Parathyroid adenoma (tissue), 2 donors: Measurements from ENCODE around the gene MYO1D.

Experiments used
- H2AFZ ChIP-seq: fragments of 300-600 bp; sonication (generic); one replicate; pipeline ENCODE4 v1.7.0; 2017; ENCODE audit warnings: antibody characterized with exemption, mild to moderate bottlenecking
- H3K27ac ChIP-seq: fragments of 300-600 bp; sonication (generic); one replicate; pipeline ENCODE4 v1.7.0; 2017
- H3K27me3 ChIP-seq: fragments of 300-600 bp; sonication (generic); one replicate; pipeline ENCODE4 v1.7.0; 2017; ENCODE audit warnings: low read length; ENCODE audit not compliant: control insufficient read depth, insufficient read depth
- H3K36me3 ChIP-seq: fragments of 300-600 bp; sonication (generic); one replicate; pipeline ENCODE4 v1.7.0; 2017; ENCODE audit warnings: low read length; ENCODE audit not compliant: control insufficient read depth, insufficient read depth
- H3K4me1 ChIP-seq: fragments of 300-600 bp; sonication (generic); one replicate; pipeline ENCODE4 v1.7.0; 2017; ENCODE audit warnings: control low read depth
- H3K4me2 ChIP-seq: fragments of 300-600 bp; sonication (generic); one replicate; pipeline ENCODE4 v1.7.0; 2017; ENCODE audit warnings: low read length
- H3K4me3 ChIP-seq: fragments of 300-600 bp; sonication (generic); one replicate; pipeline ENCODE4 v1.7.0; 2017; ENCODE audit warnings: low read depth, low read length
- H3K79me2 ChIP-seq: fragments of 300-600 bp; sonication (generic); one replicate; pipeline ENCODE4 v1.7.0; 2017; ENCODE audit warnings: control low read depth
- H3K9ac ChIP-seq: fragments of 300-600 bp; sonication (generic); one replicate; pipeline ENCODE4 v1.7.0; 2017; ENCODE audit warnings: mild to moderate bottlenecking
- H3K9me3 ChIP-seq: fragments of 300-600 bp; sonication (generic); one replicate; pipeline ENCODE4 v1.7.0; 2017; ENCODE audit warnings: low read length; ENCODE audit not compliant: control insufficient read depth
- TF ChIP-seq, protein P1 (sequence below): fragments of 300-600 bp; sonication (generic); IDR thresholded peaks from one replicate; pipeline ENCODE4 v1.7.0; 2017; ENCODE audit warnings: antibody characterized with exemption, mild to moderate bottlenecking
- donor health status: primary hyperparathyroidism.

The MYO1D gene

DNA sequence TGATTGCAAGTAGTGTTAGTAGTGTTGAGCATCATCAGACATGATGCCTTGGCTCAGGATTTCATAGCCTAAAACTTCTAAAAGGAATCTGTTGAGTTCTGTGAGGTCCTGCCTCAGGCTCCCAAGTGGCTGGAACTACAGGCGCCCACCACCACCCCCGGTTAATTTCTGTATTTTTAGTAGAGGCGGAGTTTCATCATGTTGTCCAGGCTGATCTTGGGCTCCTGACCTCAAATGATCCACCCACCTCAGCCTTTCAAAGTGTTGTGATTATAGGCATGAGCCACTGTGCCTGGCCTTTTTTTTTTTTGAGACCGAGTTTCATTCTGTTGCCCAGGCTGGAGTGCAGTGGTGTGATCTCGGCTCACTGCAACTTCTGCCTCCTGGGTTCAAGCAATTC, 427.0 kb downstream of the MYO1D start:
- H3K36me3 ChIP-seq: no peaks in the 10 kb centered on the region
- H2AFZ ChIP-seq: no peak overlapping the region
- TF ChIP-seq, protein P1, sequence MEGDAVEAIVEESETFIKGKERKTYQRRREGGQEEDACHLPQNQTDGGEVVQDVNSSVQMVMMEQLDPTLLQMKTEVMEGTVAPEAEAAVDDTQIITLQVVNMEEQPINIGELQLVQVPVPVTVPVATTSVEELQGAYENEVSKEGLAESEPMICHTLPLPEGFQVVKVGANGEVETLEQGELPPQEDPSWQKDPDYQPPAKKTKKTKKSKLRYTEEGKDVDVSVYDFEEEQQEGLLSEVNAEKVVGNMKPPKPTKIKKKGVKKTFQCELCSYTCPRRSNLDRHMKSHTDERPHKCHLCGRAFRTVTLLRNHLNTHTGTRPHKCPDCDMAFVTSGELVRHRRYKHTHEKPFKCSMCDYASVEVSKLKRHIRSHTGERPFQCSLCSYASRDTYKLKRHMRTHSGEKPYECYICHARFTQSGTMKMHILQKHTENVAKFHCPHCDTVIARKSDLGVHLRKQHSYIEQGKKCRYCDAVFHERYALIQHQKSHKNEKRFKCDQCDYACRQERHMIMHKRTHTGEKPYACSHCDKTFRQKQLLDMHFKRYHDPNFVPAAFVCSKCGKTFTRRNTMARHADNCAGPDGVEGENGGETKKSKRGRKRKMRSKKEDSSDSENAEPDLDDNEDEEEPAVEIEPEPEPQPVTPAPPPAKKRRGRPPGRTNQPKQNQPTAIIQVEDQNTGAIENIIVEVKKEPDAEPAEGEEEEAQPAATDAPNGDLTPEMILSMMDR: no peak
- no peaks in the 10 kb centered on the region for H3K27me3 ChIP-seq
- peaks cover 13% of the 10 kb centered on the region for H3K4me1 ChIP-seq
- no peak overlapping the region for H3K27ac ChIP-seq
- no peak overlapping the region for H3K4me3 ChIP-seq
- no peak overlapping the region for H3K4me2 ChIP-seq
- no peak overlapping the region for H3K9ac ChIP-seq
- H3K79me2 ChIP-seq: peaks cover 45% of the 10 kb centered on the region
- H3K9me3 ChIP-seq: no peaks in the 10 kb centered on the region

DNA sequence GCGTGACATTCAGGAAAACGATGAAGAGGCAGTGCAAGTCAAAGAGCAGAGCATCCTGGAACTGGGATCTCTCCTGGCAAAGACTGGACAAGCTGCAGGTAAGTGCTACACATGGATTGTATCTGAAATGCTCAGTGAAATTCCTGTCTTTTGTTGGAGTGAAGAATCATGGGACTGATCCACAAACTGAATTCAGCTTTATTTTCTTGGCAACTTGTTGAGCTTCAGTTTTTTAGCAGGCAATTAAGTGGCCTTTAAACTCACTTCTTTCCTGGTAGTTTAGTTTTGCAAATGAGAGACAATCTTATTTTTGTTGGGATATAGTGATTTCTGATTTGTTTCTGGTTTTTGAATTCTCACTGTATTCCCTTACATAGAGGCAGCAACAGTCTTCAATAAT, 430.0 kb downstream of the MYO1D start:
- no peaks in the 10 kb centered on the region for H3K36me3 ChIP-seq
- H3K4me2 ChIP-seq: no peak overlapping the region
- peaks cover 35% of the 10 kb centered on the region for H3K79me2 ChIP-seq
- no peaks in the 10 kb centered on the region for H3K27me3 ChIP-seq
- H3K4me3 ChIP-seq: no peak overlapping the region
- TF ChIP-seq, protein P1: no peak
- no peak overlapping the region for H2AFZ ChIP-seq
- no peaks in the 10 kb centered on the region for H3K9me3 ChIP-seq
- no peak overlapping the region for H3K9ac ChIP-seq
- peaks cover 13% of the 10 kb centered on the region for H3K4me1 ChIP-seq
- H3K27ac ChIP-seq: no peak overlapping the region

DNA sequence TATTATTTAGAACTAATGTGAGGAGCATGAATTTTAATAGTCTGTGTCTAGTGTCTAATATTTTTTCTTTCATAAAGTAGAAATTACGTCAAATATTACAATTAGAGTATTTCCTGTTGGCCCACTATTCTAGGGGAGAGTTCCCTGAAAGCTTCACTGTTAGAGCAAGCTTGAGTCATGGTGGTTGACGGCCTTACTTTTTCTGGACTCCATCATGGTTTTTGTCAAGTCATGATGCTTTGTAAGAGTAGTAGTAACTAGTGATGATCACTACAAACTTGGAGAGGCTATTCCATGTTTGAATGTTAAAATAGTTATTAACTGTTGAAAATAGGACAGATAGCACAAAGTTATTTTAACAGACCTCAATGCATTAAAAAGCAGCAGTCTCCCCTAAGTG, 431.0 kb downstream of the MYO1D start:
- peaks cover 13% of the 10 kb centered on the region for H3K4me1 ChIP-seq
- TF ChIP-seq, protein P1: no peak
- H3K9ac ChIP-seq: no peak overlapping the region
- no peaks in the 10 kb centered on the region for H3K27me3 ChIP-seq
- peak overlapping the region; percentile 27 for H3K4me2 ChIP-seq
- H2AFZ ChIP-seq: no peak overlapping the region
- H3K79me2 ChIP-seq: peaks cover 30% of the 10 kb centered on the region
- no peak overlapping the region for H3K27ac ChIP-seq
- no peaks in the 10 kb centered on the region for H3K36me3 ChIP-seq
- no peaks in the 10 kb centered on the region for H3K9me3 ChIP-seq
- no peak overlapping the region for H3K4me3 ChIP-seq

DNA sequence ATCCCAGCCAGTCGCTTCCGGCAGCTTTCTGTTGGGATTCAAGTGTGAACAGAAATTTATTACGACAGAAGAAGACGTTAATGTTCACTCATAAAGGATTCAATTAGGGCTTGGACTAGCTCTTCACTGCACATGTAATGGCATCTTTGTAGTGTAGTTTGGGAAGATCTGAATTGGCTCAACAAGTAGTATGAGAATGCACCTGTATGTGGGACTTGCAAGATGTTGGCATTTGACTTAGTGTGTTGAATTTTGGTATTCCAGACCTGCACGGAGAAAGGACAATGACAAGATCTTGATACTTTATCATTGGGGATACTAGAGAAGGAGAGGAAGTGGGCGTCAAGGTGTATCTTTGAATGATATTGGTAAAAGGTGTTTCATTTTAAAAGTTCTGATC, 431.4 kb downstream of the MYO1D start:
- Histone ChIP-seq H3K9ac (no peak overlapping the region), H3K4me1 (peaks cover 13% of the 10 kb centered on the region)
- TF ChIP-seq, protein P1: no peak

DNA sequence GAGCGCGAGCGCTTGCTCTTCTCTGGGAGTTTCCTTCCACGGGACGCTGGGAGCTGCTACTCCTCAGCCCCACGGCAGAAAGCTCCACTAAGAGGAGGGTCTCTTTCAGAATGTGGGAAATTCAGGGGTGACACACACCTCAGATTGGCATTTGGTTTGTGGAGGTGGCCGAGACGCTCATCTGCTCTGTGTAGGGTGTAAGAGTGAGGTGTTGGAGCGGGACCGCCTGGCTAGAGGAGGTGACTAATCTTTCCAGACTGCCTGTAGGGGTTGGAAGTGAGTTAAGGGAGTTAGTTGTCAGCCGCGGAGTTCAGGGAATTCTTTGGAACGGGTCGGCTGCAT, 431.9 kb downstream of the MYO1D start:
- H3K4me1 ChIP-seq: peaks cover 13% of the 10 kb centered on the region
- H3K9me3 ChIP-seq: no peaks in the 10 kb centered on the region
- peak overlapping the region; percentile 80 for H3K9ac ChIP-seq
- H3K4me2 ChIP-seq: peak overlapping the region; percentile 89
- no peaks in the 10 kb centered on the region for H3K27me3 ChIP-seq
- TF ChIP-seq, protein P1: no peak
- H3K4me3 ChIP-seq: peak overlapping the region; percentile 81
- H3K79me2 ChIP-seq: peaks cover 23% of the 10 kb centered on the region
- H2AFZ ChIP-seq: peak overlapping the region; percentile 93
- H3K27ac ChIP-seq: peak overlapping the region; percentile 63
- H3K36me3 ChIP-seq: no peaks in the 10 kb centered on the region

More for the DNA sequence above, 431.4 kb downstream of the MYO1D start:
- Histone ChIP-seq H3K4me3 (peak overlapping the region; percentile 81), H3K27ac (no peak overlapping the region), H3K9me3 (no peaks in the 10 kb centered on the region), H2AFZ (peak overlapping the region; percentile 93), H3K36me3 (no peaks in the 10 kb centered on the region), H3K79me2 (peaks cover 25% of the 10 kb centered on the region), H3K4me2 (peak overlapping the region; percentile 89), H3K27me3 (no peaks in the 10 kb centered on the region)
